PC-3 (cell line): Measurements from ENCODE around the gene RANBP1.

Source experiments
- EZH2 ChIP-seq: fragments of 300-600 bp; sonication (generic); IDR thresholded peaks from one replicate; pipeline ENCODE4 v1.6.1; 2017; ENCODE audit warnings: antibody characterized with exemption, mild to moderate bottlenecking, low read length; ENCODE audit not compliant: unreplicated experiment
- EZH2phosphoT487 ChIP-seq: fragments of 300-600 bp; sonication (generic); IDR thresholded peaks from 2 replicates; pipeline ENCODE4 v1.6.1; 2018; ENCODE audit warnings: mild to moderate bottlenecking, antibody characterized with exemption, low read length, borderline replicate concordance

DNA sequence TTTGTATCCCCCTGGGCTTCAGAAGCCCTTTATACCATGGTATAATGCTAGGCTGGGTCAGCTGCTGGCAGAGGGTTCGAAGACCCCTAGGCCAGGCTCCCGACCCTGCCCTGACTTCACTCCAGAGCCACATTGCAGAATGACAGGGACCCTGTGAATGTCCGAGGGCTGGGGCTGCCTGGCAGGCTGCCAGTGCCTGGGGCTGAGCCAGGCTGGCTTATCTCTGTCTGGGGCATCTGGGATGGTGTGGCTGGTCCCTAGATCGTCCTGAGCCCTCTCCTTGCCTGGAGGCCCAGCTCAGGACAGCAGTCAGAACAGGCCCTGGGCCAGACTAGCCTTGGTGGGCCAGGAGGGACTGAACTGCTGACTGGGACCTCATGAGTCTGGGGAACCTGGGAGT, 19.4 kb downstream of the RANBP1 start:
- no peak for TF ChIP-seq EZH2
- no peak for TF ChIP-seq EZH2phosphoT487
